A673 (cell line): ENCODE measurements around the gene PFKL. TPM values are rescaled to one million over a fixed set of nuclear protein-coding genes. Genes with fewer than 3 reads are reported as not detected.

ENCODE experiments used
- BruUV-seq: library from RNA; stranded (reverse); fragments of 400-500 nt; replicated peaks from 2 replicates; lab custom pipeline; 2021; lab: Mats Ljungman, UMichigan
- CTCF ChIA-PET: fragments of 300-600 bp; sonication (Branson Sonifier 250); formaldehyde crosslinking; loops from one replicate; lab custom pipeline; 2022; ENCODE audit warnings: antibody characterized with exemption; lab: Charles Lee
- POLR2A ChIA-PET: fragments of 300-600 bp; sonication (Branson Sonifier 250); formaldehyde crosslinking; loops from one replicate; lab custom pipeline; 2022; ENCODE audit warnings: antibody characterized with exemption; ENCODE audit not compliant: low non-redundant PET; lab: Charles Lee
- DNase-seq: peaks from one replicate; pipeline ENCODE4 v3.0.0-alpha.2; 2015; ENCODE audit warnings: low spot score
- H3K27ac ChIP-seq: fragments of 200-600 bp; sonication (generic); 2 replicates; pipeline ENCODE4 v1.5.1; 2016; ENCODE audit warnings: mixed run types, low read depth, mild to moderate bottlenecking, mixed read lengths, antibody characterized with exemption, low read length; ENCODE audit not compliant: poor library complexity, severe bottlenecking
- H3K27me3 ChIP-seq: fragments of 200-600 bp; sonication (generic); replicated peaks from 2 replicates; pipeline ENCODE4 v1.6.1; 2017; ENCODE audit warnings: mixed run types, low read depth, mild to moderate bottlenecking, mixed read lengths, antibody characterized with exemption, low read length; ENCODE audit not compliant: insufficient read depth, poor library complexity
- H3K36me3 ChIP-seq: fragments of 200-600 bp; sonication (generic); 2 replicates; pipeline ENCODE4 v1.6.1; 2016; ENCODE audit warnings: mixed run types, mild to moderate bottlenecking, mixed read lengths, antibody characterized with exemption, low read length; ENCODE audit not compliant: insufficient read depth, poor library complexity, severe bottlenecking
- H3K4me1 ChIP-seq: fragments of 200-600 bp; sonication (generic); 2 replicates; pipeline ENCODE4 v1.6.1; 2017; ENCODE audit warnings: mixed run types, mild to moderate bottlenecking, mixed read lengths, antibody characterized with exemption, low read length; ENCODE audit not compliant: insufficient read depth, poor library complexity, severe bottlenecking
- H3K4me3 ChIP-seq: fragments of 200-600 bp; sonication (generic); 2 replicates; pipeline ENCODE4 v1.5.1; 2016; ENCODE audit warnings: low read depth, mixed run types, mild to moderate bottlenecking, mixed read lengths, low read length; ENCODE audit not compliant: poor library complexity, severe bottlenecking
- H3K9me3 ChIP-seq: fragments of 200-600 bp; sonication (generic); 2 replicates; pipeline ENCODE4 v1.6.1; 2016; ENCODE audit warnings: mixed run types, low read depth, mild to moderate bottlenecking, mixed read lengths, antibody characterized with exemption, low read length; ENCODE audit not compliant: poor library complexity, severe bottlenecking
- CTCF ChIP-seq: fragments of 300-800, 200-600 bp; sonication (generic); conservative IDR thresholded peaks from 2 replicates; pipeline ENCODE4 v1.5.1; 2017; ENCODE audit warnings: low read depth, mild to moderate bottlenecking, antibody characterized with exemption, low read length, moderate library complexity, mixed read lengths
- EZH2 ChIP-seq: fragments of 200-600 bp; sonication (generic); IDR thresholded peaks from 2 replicates; pipeline ENCODE4 v1.6.1; 2017; ENCODE audit warnings: borderline replicate concordance, low read depth, mild to moderate bottlenecking, mixed read lengths, antibody characterized with exemption, low read length; ENCODE audit not compliant: poor library complexity, severe bottlenecking
- intact Hi-C: fragments of 100-400 bp; cut with micrococcal nuclease; formaldehyde crosslinking; loops from one replicate; pipeline ENCODE4 v1.10.0; 2022; ENCODE audit not compliant: unreplicated experiment
- total RNA-seq: library from RNA; stranded (reverse); gene quantifications from 2 replicates; pipeline ENCODE4 v1.2.3, GENCODE V29; 2021

Gene PFKL
- total RNA-seq, 1 experiment from 2014 or later = 112 TPM

GRCh38 chr21:44314561-44314960 is 14.7 kb downstream of the PFKL start:
- H3K27ac ChIP-seq = no peak overlapping the region
- intact Hi-C loops = no loop called here
- no peaks in the 10 kb centered on the region for H3K9me3 ChIP-seq
- H3K36me3 ChIP-seq = peaks cover 12% of the 10 kb centered on the region
- ChIA-PET CTCF (no interaction called here), POLR2A (no interaction called here)
- H3K4me1 ChIP-seq = no peaks in the 10 kb centered on the region
- BruUV-seq = no TSS peak
- no peak overlapping the region for H3K4me3 ChIP-seq
- TF ChIP-seq CTCF (no peak), EZH2 (no peak)
- no peaks in the 10 kb centered on the region for H3K27me3 ChIP-seq
- DNase-seq = no peak

- intact Hi-C loops = no loop called here
- BruUV-seq = no TSS peak
- ChIA-PET POLR2A (no interaction called here), CTCF (no interaction called here)
- H3K4me3 ChIP-seq = no peak overlapping the region
- H3K27ac ChIP-seq = no peak overlapping the region
- no peaks in the 10 kb centered on the region for H3K9me3 ChIP-seq
- DNase-seq = no peak
- peaks cover 12% of the 10 kb centered on the region for H3K36me3 ChIP-seq
- no peaks in the 10 kb centered on the region for H3K4me1 ChIP-seq
- no peaks in the 10 kb centered on the region for H3K27me3 ChIP-seq
- TF ChIP-seq CTCF = no peak
- TF ChIP-seq EZH2 = no peak
Measured at GRCh38 chr21:44315691-44316203, 15.9 kb downstream of the PFKL start.

GRCh38 chr21:44316277-44316900 is 16.5 kb downstream of the PFKL start:
- Histone ChIP-seq H3K4me1 (no peaks in the 10 kb centered on the region), H3K27me3 (no peaks in the 10 kb centered on the region), H3K36me3 (peaks cover 7% of the 10 kb centered on the region), H3K4me3 (no peak overlapping the region), H3K9me3 (no peaks in the 10 kb centered on the region), H3K27ac (no peak overlapping the region)
- TF ChIP-seq EZH2 = no peak
- no peak for TF ChIP-seq CTCF
- no peak for DNase-seq
- intact Hi-C loops = no loop called here
- ChIA-PET POLR2A (no interaction called here), CTCF (no interaction called here)
- BruUV-seq = no TSS peak
